Inferior parietal cortex (tissue), 1 donor: ENCODE data around the gene GRWD1.
"Not testable (repeated sequence)": the region's sequence is repeated elsewhere in the genome, so short reads cannot be mapped to it uniquely, and the experiment has no call there.

ENCODE experiments used
- DNase-seq: peaks from one replicate; pipeline ENCODE4 v3.0.0-alpha.2; 2016; ENCODE audit errors: extremely low spot score

GRWD1 gene

DNA sequence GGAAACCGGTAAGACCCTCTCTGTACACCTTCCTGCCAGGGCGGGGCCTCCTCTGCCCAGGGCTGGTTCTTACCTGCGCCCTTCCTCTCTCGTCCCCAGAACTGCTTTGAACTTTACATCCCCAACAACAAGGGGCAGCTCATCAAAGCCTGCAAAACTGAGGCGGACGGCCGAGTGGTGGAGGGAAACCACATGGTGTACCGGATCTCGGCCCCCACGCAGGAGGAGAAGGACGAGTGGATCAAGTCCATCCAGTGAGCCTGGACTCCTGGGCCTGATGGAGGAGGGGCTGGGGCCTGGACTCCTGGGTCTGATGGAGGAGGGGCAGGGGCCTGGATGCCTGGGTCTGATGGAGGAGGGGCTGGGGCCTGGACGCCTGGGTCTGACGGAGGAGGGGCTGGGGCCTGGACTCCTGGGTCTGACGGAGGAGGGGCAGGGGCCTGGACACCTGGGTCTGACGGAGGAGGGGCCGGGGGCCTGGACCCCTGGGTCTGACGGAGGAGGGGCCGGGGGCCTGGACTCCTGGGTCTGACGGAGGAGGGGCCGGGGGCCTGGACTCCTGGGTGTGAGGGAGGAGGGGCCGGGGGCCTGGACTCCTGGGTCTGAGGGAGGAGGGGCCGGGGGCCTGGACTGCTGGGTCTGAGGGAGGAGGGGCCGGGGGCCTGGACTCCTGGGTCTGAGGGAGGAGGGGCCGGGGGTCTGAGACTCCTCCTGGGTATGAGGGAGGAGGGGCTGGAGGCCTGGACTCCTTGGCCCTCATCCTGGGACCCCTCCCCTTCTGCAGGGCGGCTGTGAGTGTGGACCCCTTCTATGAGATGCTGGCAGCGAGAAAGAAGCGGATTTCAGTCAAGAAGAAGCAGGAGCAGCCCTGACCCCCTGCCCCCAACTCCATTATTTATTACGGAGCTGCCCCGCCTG is 32.8 kb downstream of the GRWD1 start:
- no peak for DNase-seq

DNA sequence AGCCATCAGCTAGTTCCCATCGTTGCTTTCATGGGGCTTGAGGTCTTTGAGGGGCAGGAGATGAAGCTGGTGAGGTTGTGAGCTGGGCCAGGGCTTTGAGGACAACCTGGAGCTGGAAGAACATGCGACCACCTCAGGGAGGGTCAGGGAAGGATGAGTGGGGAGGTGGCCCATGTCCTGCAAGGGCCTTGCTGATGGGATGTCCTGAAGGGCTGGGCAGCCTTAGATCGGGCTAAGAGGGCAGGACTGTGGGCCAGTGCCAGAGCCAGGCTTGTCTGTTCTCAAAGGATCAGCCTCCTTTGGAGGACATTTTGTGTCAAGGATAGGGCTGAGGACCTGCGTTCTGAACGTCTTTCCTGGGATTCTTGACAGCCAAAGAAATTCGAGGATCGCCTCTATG is 33.9 kb downstream of the GRWD1 start:
- DNase-seq, result no peak

DNA sequence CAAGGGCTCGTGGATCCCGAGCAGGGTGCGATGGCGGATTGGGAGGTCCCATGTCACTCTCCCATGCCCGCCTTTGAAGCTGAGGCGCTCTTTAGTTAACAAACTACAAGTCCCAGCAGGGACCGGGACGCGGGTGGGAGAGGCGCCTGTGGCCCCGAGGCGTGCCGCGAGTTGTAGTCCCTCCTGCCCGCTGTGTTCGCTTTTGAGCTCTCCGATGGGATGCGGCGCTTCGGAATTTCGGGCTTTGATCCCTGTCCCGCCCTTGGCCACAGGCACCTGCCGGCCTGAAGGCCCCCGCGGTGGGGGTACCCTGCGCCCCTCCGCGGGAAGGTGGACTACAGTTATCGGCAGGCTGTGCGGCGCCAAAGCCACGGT is 34.4 kb downstream of the GRWD1 start:
- DNase-seq, result peak; percentile 47

DNA sequence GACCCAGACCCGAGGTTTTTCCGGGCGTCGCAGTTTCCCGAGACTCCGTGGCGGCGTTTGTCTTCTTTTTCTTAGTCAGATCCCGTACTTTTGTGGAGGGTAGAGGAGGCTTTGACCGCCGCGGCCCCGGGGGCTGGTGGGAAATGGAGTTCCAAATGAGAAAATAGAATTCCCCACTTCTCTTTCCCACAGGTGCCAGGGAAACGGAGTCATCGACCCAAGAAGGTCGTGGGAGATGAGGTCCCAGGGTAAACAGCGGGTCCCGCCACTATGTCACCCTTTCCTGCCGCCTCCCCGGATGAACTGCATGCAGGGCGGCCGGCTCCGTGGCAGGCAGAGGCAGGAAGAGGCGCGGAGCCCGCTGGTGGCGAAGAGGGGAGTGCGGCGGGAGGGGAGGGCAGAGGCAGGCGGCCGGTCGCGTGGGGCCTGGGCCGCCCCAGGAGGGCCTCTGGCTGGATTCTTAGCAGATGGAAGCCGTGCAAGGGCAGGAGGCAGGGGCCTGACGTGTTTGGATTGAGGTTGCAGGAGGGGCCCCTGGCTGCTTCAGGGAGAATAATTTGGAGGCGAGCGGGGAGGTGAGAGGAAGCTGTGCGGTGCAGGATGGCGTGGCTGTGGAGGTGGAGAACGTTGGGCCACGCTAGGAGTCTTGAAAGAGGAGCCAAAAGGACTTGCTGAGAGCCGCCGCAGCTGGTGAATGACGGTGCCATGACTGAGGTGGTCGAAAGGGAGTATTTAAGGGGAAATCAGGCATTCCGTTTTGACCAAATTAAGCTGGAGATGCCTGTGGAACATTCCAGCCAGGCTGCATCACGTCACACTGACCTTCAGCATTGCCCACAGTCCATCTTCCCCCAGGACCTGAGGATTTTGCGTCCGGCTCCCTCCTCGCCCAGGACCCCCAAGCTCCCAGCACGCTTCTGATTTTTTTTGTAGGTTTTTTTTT is 35.0 kb downstream of the GRWD1 start:
- peak; percentile 58 for DNase-seq

DNA sequence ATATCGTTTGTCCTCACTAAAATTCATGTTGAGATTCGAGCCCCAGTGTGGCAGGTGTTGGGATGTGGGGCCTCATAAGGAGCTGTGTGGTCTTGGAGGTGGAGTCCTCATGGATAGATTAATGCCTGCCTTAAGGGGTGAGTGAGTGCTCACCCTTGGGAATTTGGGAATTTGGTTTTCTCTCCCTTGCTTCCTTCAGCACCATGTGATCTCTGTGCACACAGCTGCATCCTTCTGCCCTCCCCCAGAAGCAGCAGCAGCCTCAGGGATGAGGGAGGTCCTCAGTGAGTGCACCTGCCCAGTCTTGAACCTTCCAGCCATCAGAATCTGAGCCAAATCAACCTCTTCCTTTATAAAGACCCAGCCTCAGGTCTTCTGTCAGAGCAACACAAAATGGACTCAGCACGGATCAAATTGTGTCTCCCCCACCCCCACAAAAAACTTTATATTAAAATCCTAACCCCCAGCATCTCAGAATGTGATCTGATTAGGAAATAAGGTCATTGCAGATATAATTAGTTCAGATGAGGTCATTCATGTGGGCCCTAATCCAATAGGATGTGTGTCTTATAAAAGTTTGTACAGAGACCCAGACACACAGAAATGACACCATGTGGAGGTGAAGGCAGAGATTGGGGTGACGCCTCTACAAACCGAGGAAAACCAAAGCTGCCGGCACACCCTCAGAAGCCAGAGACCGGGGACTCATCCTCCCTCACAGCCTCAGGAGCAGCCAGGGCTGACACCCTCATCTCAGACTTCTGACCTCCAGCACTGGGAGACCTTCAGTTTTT is 36.3 kb downstream of the GRWD1 start:
- no peak for DNase-seq

DNA sequence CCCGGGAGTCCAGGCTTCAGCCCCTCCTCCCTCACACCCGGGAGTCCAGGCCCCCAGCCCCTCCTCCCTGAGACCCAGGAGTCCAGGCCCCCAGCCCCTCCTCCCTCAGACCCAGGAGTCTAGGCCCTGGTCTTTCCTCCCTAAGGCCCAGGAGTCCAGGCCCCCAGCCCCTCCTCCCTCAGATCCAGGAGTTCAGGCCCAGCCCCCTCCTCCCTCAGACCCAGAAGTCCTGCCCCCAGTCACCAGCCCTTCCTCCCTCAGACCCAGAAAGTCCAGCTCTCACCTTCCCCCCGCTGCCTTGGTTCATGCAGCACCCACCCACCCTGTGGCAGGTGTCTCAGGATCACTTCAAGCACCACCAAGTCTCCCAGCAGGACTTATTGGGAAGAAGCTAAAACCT is 37.5 kb downstream of the GRWD1 start:
- no peak for DNase-seq

DNA sequence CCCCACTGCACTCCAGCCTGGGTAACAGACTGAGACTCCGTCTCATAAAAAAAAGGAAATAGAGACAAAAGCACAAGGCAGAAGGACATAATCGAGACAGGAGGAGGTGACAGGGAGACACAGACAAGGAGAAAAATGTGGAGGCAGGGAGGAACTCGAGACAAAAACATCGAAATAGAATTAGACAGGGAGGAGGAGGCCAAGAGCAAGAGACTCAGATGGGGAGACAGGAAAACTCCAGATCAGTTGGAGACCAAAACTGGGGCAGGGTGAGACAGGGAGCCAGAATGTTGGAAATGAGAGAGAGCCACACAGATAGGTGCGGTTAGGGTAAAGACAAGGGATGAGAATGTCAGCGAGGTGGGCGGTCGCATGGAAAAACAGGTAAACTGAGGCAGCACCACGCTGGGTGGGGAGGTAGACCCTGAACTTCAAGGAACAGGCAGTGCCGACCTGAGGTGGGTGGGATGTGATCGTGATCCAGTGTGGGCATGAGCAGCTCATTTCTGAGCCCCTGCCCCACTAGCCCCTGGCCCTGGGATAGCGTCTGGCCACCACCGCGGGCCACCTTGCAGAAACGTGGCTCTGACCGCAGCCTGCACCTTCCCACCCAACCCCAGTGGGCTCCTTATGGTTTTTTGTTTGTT is 38.6 kb downstream of the GRWD1 start:
- no peak for DNase-seq

DNA sequence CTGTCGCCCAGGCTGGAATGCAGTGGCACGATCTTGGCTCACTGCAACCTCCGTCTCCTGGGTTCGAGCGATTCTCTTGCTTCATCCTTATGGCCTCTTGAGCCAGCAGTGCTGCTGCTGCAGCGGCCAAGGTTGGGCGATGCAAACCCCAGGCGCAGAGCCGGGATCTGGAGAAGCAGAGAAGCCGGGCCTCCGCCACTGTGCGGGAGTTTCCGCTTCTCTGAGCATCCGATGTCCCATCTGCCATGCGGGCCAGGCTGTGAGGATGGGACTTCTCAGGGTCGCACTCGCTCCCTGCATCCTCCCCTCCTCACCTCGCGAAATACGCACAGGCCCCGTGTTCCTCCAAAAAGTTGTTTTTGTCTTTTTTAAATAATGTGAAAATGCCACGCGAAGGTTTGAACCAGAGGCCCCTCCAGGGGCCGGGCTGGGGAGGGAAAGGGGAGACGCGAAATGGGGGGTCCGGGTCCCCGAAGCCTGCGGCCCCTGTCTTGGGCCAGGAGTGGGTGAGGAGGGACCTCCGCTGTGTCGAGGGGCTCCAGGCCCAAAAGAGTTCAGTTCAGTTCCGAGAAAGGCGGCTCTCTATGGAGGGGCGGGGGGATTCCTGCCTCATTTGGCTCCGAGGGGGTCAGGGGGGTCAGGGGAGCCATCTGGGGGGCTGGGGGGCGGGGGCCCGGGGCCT is 39.3 kb downstream of the GRWD1 start:
- no peak for DNase-seq

DNA sequence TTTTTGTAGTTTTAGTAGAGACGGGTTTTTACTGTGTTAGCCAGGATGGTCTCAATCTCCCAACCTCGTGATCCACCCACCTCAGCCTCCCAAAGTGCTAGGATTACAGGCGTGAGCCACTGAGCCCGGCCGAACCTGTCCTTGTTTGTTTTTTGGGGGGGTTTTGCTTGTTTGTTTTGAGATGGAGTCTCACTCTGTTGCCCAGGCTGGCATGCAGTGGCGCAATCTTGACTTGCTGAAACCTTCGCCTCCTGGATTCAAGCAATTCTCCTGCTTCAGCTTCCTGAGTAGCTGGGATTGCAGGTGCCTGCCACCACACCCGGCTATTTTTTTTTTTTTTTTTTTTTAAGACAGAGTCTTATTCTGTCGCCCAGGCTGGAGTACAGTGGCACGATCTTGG is 40.9 kb downstream of the GRWD1 start:
- DNase-seq, result not testable (repeated sequence)

DNA sequence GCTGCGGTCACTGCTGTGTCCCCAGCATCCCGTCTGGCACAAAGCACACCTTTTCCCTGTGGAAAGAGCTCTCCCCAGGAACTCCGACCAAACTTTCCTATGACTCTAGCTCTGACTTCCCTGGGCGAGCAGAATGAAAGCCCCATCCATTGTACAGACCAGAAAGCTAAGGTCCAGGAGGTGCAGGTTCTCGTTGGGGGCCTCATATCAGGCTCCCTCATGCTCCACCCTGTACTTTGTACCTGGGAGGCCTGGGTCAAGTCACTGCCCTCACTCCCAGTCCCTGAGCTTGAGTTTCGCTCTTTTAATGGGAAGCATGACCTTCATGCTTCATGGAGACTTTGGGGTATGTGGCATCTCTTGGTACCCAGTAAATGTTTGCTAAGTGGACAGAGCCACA is 41.8 kb downstream of the GRWD1 start:
- DNase-seq, result no peak

DNA sequence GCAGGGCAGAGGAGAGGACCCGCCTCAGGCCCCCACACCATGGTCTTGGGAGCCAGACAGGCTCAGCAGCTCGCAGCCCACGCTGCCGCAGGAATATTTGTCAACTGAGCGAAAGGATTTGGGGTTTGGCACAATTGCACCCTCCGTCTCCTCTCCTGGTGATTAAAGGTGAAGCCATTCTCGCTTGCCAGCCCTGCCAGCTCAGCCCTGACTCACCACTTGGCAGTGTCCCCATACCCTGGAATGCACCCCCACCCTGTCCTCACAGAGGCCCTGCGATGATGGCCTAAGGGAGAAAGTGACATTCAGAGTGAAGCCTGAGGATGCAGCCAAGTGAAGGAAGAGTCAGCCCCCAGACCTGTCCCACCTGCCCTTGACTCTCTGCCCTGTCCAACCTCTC is 42.2 kb downstream of the GRWD1 start:
- no peak for DNase-seq

DNA sequence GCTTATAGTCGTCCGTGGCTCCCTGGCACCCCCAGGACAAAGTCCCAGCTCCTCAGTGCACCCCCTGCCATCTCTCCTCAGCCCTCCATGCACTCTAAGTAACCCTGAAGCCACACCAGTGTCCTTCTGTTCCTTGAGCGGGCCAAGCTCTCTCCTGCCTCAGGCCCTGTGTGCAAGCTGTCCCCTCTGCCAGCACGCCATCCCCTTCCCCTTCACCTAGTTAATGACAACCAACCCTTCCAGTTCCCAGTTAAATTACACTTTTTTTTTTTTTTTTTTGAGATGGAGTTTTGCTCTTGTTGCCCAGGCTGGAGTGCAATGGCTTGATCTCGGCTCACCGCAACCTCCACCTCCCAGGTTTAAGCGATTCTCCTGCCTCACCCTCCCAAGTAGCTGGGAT is 42.7 kb downstream of the GRWD1 start:
- not testable (repeated sequence) for DNase-seq

DNA sequence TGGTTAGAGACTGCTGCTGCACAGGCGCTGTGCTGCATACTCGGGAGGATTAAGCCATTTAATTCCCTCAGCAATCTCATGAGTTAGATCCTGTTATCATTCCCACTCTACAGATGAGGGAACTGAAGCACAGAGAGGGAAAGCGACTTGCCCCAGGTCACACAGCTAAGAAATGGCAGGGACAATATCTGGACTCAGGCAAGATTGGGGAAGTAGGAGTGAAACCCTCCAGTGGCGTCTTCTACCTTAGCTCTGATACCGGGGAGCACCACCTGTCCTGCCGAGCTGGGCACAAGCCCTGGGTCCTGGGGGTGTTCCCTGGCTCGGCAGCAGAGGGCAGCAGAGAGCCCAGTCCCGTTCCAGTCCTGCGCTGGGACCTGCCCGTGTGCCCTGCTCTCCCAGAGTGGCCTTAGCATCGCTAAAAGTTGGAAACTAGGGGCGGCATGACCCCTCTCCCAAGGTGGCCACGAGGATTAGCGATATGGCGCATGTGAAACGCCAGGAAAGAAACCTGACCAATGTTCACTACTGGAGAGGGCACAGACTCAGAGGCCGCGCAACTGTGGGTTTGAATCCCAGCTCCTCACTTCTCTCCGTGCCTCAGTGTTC is 43.9 kb downstream of the GRWD1 start:
- peak; percentile 55 for DNase-seq

DNA sequence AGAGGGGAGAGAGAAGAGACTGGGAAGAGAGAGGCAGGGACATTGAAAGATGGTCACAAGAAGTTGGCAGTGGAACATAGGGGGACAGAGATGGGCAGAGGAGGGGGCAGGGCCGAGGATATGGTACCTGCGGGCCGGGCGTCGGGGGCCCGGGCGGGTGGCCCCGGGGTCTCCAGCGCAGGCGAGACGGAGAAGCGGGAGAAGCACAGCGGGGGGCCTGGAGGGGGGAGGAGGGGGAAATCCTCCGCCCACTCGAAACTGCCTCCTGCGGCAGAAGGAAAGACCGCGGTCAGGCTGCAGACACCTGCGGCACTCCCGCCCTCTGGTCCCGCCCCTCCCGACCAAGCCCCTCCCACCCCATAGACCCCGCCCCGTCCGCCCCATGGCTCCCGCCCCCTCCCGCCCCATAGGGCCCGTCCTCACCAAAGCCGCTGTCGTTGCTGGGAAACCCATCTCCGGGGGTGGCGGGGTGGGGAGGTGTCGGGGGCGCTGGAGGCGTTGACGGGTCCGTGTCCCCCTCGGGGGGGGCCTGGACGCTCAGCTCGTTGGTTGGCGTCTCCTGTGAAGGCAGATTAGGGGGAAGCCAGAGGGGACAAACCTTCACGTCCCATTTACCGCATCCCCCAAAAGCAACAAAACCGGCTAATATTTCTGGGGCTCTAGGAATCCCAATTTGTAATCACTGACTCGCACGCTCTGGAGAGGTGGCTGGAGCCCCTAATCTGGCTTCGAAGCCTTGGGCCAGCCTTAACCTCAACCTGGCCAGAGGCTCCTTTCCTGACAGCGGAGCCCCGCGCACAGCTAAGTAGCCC is 45.4 kb downstream of the GRWD1 start:
- DNase-seq, result no peak

DNA sequence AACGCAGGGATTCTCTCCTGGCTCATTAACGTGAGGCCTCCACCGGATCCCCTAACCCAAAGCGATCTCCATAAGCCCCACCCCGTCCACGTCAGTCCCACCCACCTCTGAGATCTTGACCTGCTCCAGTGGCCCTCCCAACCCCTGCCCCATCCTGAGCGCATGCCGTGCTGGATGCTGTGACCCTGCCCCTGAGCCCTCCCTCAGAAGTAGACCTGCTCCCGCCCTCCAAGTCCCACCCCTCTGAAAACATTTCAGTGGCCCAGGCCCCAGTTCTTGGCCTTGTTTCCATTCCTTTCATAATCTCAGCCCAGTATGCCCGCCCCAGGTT is 46.0 kb downstream of the GRWD1 start:
- DNase-seq, result no peak

DNA sequence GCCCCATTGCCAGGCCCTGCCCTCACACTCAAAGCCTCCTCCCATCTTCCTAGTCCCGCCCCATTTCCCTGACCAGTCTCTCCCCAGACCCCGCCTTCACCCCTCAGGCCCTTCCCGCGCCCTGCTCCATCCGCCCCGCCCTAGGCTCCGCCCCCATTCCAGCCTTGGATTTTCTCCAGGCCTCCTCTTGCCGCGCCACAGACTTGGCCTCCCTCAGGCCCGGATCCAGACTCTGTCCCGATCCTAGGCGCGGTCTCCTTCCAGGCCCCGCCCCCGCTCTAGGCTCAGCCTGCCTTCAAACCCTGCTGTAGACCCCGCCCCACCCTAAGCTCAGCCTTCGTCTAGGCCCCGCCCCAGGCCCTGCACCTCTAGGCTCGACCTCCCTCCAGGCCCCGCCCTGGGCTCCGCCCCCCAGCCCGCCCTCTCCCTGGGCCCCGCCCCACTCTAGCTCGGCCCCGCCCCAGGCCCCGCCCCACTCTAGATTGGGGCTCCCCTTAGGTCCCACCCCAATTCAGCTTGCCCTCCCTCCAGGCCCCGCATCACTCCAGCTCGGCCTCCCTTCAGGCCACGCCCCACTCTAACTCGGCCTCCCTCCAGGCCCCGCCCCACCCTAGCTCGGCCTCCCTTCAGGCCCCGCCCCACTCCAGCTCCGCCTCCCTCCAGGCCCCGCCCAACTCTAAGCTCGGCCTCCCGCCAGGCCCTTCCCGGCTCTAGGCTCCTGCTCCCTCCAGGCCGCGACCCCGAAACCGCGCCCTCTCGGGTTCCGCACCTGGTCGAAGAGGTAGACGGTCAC is 47.3 kb downstream of the GRWD1 start:
- peak; percentile 61 for DNase-seq

DNA sequence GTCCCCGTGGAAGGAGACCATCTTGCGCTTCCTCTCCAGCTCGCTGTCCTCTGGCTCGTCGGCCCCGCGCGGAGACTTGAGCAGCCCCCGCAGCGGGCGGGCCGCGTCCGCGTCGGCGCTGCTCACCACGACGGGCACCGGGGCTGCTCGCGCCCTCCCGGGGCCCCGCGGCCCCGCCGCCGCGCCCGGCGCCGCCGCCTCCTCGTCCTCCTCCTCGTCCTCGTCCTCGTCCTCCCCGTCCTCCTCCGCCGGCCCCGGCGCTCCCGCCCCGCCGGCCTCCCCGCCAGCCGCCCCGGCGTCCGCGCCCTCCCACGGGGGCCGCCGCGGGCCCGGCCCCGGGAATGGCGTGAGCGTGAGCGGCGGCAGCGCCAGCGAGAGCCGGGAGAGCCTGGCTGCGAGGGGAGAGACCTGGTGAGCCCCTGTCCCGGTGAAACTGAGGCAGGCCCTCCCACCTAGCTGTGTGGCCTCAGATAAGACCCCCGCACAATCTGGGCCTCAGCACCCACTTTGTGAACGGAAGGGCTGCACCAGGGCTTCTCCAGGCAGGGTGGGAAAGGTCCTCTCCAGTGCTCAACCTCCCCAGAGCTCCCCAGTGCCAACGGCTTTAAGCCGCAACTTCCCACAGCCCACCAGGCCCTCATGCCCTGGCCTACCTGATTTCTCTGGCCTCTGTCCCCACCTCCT is 48.1 kb downstream of the GRWD1 start:
- DNase-seq, result no peak

DNA sequence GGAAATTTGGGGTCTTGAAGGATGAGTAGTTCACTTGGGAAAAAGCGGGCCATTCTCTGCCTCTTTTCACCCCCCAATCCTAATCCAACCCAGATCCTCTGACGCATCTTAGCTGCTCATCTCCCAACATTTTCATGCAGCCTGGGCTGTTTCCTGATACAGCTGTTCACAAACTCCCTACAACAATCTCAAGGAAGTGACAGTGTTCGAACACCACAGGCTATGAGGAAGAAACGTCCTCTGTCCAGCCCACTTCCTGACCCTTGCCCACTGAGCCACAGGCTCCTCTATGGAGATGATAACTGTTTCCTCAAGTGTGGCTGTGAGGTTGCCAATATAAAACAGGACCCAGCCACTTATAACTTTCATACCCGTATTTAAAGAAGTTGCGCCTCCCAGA is 49.6 kb downstream of the GRWD1 start:
- no peak for DNase-seq
